LNCAP (cell line): ENCODE results near the gene BPIFA3.

ENCODE experiments used
- TF ChIP-seq, protein P1 (sequence below): fragments of 450-650 bp; IDR thresholded peaks from 2 replicates; pipeline ENCODE4 v1.5.1; 2017; ENCODE audit warnings: mild to moderate bottlenecking

The BPIFA3 gene

DNA sequence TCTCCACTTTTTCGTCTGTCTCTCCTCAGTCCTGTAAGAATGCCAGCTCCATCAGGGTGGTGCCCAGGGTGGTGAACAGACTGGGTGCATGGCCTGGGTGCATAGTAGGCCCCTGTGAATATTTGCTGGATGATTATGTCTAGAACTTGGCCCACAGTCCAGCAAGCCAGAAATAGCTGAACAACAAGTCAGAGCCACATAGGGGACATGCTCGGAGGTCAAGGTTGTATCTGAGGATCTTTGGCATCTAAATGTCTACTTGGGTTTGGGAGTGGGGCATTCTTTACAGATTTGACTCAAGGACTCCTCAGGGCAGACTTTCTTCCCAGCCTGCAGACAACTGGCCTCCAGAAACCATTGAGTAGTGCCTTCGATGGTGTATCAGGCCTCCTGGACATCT, 18.1 kb upstream of the BPIFA3 start:
- TF ChIP-seq, protein P1, sequence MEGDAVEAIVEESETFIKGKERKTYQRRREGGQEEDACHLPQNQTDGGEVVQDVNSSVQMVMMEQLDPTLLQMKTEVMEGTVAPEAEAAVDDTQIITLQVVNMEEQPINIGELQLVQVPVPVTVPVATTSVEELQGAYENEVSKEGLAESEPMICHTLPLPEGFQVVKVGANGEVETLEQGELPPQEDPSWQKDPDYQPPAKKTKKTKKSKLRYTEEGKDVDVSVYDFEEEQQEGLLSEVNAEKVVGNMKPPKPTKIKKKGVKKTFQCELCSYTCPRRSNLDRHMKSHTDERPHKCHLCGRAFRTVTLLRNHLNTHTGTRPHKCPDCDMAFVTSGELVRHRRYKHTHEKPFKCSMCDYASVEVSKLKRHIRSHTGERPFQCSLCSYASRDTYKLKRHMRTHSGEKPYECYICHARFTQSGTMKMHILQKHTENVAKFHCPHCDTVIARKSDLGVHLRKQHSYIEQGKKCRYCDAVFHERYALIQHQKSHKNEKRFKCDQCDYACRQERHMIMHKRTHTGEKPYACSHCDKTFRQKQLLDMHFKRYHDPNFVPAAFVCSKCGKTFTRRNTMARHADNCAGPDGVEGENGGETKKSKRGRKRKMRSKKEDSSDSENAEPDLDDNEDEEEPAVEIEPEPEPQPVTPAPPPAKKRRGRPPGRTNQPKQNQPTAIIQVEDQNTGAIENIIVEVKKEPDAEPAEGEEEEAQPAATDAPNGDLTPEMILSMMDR, result no peak

DNA sequence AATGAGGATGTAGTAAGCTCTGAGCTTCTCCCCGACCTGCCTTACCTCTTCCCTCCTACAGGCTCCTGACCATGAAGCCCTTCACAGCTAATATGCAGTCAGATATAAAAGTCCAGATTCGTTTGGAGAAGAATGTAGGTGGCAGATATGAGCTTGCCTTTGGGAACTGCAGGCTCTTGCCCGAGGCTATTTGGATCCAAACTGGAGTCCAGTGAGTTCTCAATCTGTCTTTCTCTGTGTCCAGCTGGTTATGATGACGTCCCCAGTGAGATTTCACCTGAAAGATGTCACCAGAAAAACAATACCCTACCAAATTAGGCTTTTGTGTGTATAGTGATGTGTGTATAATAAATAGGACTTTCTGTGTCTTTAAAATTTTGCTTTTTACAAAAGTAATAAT, 14.7 kb upstream of the BPIFA3 start:
- TF ChIP-seq, protein P1, result no peak

DNA sequence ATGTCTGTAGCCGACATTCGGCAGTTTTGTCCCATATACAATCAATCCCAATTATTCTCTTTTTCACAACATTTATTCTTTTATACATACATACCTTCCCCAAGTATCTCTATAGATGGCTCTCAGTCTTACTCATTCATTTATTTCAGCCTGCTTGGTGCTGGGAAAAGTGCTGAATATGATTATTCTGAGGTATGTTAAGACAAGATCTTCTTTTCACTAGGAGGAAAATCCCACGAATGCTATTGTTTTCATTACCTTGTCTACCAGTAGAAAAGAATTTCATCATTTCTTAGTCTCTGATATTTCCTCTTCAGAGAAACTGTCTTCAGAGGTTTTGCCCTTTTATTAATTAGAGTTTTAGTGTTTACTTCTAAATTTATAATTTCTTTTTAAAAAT, 13.7 kb upstream of the BPIFA3 start:
- TF ChIP-seq, protein P1, result no peak

DNA sequence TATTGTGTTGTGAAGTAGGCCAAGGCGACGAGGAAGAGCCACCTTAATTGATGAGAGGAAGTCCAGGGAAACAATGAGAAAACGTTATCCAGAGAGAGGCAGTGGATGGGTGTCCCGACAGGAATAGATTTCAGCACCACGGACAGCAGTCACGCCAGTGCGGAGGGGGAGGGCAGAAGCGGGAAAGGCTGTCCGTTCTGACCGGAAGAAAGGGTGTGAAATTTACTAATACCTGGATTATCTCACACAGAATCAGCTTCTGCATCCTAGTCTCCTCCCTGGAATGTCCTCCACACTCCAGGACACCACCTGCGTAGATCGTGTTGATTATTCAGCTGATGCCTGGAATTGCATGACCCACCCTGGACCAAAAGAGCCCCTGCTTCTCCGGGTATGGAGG, 7.4 kb upstream of the BPIFA3 start:
- TF ChIP-seq, protein P1, result no peak

DNA sequence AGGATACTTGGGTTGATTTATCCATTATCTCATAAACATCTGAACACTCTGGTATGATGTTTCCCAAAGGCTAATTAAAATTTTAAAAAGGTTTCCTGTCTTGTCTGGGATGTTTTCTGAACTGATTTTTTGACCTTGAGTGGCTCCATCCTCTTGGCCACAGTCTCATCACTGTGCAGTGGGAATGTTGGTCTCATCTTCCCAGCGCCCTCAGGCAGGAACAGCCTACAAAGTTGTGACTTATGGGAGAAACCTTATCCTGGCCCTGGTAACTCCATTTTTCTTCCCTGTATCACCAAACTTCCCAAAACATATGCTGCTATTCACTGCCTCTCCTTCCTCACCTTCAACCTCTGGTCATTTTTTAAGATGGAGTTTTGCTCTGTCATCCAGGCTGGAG, 6.8 kb upstream of the BPIFA3 start:
- TF ChIP-seq, protein P1, result no peak

DNA sequence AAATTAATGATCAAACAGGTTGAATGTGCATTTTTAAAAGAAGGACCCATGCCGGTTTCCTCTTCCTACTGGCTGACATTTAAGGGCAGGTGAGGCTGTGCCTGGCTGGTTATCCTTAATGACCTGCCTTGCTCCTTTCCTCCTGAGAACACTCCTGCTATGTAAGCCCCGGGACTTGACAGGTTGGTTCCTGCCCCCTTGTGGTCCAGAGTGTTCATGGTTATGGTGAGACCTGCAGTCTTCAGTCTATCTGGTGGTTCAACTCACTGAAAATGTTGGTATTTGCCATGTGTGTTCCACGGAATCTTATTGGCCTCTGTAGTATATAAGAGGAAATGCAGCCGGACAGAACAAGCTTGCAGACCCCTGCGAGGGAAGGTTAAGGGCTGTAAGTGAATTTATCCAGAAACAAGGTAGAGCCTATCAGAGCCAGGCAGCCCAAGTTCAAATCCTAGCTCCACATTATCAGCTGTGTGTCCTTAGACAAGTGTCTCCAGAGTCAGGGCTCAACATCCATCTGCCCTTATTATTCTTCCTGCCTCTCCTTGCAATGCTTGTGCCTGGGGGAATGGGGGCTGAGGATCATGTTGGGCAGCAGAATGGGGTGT, 5.2 kb upstream of the BPIFA3 start:
- TF ChIP-seq, protein P1, result peak; percentile 73

DNA sequence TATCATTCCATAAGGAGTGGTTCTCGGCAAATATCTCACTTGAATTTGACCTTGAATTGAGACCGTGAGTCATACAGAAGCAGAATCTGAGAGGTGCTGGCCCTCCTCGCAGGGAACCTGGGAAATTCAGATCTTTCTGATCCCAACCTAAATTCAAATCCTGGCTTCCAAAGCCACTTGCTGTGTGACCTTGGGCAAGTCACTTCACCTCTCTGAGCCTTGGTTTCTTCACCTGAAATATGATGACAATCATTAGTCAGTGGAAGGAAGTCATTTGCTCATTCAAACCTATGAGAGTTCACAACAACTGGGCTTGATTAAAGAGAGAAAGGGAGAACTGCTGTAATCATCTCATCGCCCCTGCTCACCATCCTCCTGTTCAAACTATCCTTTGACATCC, 7.2 kb downstream of the BPIFA3 start:
- TF ChIP-seq, protein P1, result no peak

DNA sequence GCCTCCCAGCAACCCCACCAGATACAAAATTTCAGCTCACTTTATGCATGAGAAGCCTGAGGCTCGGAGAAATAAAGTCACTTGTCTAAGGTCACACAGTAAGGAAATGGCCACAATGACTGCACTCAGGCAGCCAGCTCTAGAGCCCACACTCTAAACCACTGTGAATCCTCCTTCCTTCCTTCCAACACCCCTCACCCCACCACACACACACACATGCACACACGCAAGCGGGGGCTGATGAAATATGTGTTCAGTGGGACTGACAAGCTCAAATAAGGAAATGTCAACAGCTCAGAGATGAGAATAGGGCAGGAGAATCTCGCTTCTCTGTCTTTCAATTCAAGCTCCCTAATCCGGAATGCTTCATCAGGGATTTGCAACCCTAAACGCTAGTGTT, 12.7 kb downstream of the BPIFA3 start:
- TF ChIP-seq, protein P1, result no peak
